MM.1S (cell line): Measurements from ENCODE around the gene REX1BD.

Experiments used
- DNase-seq: peaks from one replicate; pipeline ENCODE4 v3.0.0-alpha.2; 2015
- H2AFZ ChIP-seq: fragments of 300-600 bp; sonication (generic); 2 replicates; pipeline ENCODE4 v1.6.0; 2016; ENCODE audit warnings: antibody characterized with exemption, low read length
- H3F3A ChIP-seq: fragments of 300-600 bp; sonication (generic); 2 replicates; pipeline ENCODE4 v1.6.1; 2016; ENCODE audit warnings: mild to moderate bottlenecking, antibody characterized with exemption, low read length, moderate library complexity, mixed read lengths; ENCODE audit not compliant: insufficient read depth
- H3K27ac ChIP-seq: fragments of 300-600 bp; sonication (generic); 2 replicates; pipeline ENCODE4 v1.5.1; 2016; ENCODE audit warnings: mild to moderate bottlenecking, low read length
- H3K27me3 ChIP-seq: fragments of 300-600 bp; sonication (generic); replicated peaks from 2 replicates; pipeline ENCODE4 v1.6.0; 2016; ENCODE audit warnings: low read length; ENCODE audit not compliant: insufficient read depth
- H3K36me3 ChIP-seq: fragments of 300-600 bp; sonication (generic); replicated peaks from 2 replicates; pipeline ENCODE4 v1.6.1; 2016; ENCODE audit warnings: mild to moderate bottlenecking, low read length, mixed read lengths; ENCODE audit not compliant: insufficient read depth
- H3K4me1 ChIP-seq: fragments of 300-600 bp; sonication (generic); 2 replicates; pipeline ENCODE4 v1.6.1; 2016; ENCODE audit warnings: low read length, mixed read lengths
- H3K4me2 ChIP-seq: fragments of 300-600 bp; sonication (generic); 2 replicates; pipeline ENCODE4 v1.6.0; 2016; ENCODE audit warnings: low read depth, low read length
- H3K4me3 ChIP-seq: fragments of 300-600 bp; sonication (generic); 2 replicates; pipeline ENCODE4 v1.5.1; 2016; ENCODE audit warnings: low read length, mixed read lengths
- H3K79me2 ChIP-seq: fragments of 300-600 bp; sonication (generic); 2 replicates; pipeline ENCODE4 v1.6.1; 2016; ENCODE audit warnings: mixed run types, low read length, mixed read lengths
- H3K9ac ChIP-seq: fragments of 300-600 bp; sonication (generic); 2 replicates; pipeline ENCODE4 v1.6.1; 2016; ENCODE audit warnings: low read length, mixed read lengths
- H3K9me2 ChIP-seq: fragments of 300-600 bp; sonication (generic); replicated peaks from 2 replicates; pipeline ENCODE4 v1.6.1; 2016; ENCODE audit warnings: mild to moderate bottlenecking, low read length, mixed read lengths; ENCODE audit not compliant: insufficient read depth
- H3K9me3 ChIP-seq: fragments of 300-600 bp; sonication (generic); replicated peaks from 2 replicates; pipeline ENCODE4 v1.6.1; 2016; ENCODE audit warnings: mild to moderate bottlenecking, low read length, mixed read lengths; ENCODE audit not compliant: insufficient read depth
- H4K20me1 ChIP-seq: fragments of 300-600 bp; sonication (generic); 2 replicates; pipeline ENCODE4 v1.6.1; 2016; ENCODE audit warnings: mild to moderate bottlenecking, low read length, moderate library complexity, mixed read lengths; ENCODE audit not compliant: insufficient read depth
- EZH2 ChIP-seq: fragments of 300-600 bp; sonication (generic); optimal IDR thresholded peaks from 2 replicates; pipeline ENCODE3; 2017; ENCODE audit warnings: low read depth, mild to moderate bottlenecking, antibody characterized with exemption, low read length, mixed read lengths
- EZH2phosphoT487 ChIP-seq: fragments of 300-600 bp; sonication (generic); IDR thresholded peaks from 2 replicates; pipeline ENCODE4 v1.6.1; 2018; ENCODE audit warnings: antibody characterized with exemption, low read length
- TF ChIP-seq, protein P1 (sequence below): fragments of 300-600 bp; sonication (generic); IDR thresholded peaks from 2 replicates; pipeline ENCODE4 v1.5.1; 2016; ENCODE audit warnings: antibody characterized with exemption, low read length, mixed read lengths

Gene REX1BD

GRCh38 chr19:18639706-18640243 lies 51.2 kb downstream of the REX1BD start:
- Histone ChIP-seq H3K36me3 (no peaks in the 10 kb centered on the region), H3K9me2 (no peaks in the 10 kb centered on the region), H3K27ac (no peak overlapping the region), H3K9me3 (no peaks in the 10 kb centered on the region), H2AFZ (no peak overlapping the region), H3K4me3 (no peak overlapping the region), H3K79me2 (peaks cover 50% of the 10 kb centered on the region), H3K4me1 (peaks cover 17% of the 10 kb centered on the region), H3K27me3 (no peaks in the 10 kb centered on the region), H4K20me1 (no peaks in the 10 kb centered on the region), H3K9ac (no peak overlapping the region), H3K4me2 (no peak overlapping the region), H3F3A (no peaks in the 10 kb centered on the region)
- TF ChIP-seq, protein P1, sequence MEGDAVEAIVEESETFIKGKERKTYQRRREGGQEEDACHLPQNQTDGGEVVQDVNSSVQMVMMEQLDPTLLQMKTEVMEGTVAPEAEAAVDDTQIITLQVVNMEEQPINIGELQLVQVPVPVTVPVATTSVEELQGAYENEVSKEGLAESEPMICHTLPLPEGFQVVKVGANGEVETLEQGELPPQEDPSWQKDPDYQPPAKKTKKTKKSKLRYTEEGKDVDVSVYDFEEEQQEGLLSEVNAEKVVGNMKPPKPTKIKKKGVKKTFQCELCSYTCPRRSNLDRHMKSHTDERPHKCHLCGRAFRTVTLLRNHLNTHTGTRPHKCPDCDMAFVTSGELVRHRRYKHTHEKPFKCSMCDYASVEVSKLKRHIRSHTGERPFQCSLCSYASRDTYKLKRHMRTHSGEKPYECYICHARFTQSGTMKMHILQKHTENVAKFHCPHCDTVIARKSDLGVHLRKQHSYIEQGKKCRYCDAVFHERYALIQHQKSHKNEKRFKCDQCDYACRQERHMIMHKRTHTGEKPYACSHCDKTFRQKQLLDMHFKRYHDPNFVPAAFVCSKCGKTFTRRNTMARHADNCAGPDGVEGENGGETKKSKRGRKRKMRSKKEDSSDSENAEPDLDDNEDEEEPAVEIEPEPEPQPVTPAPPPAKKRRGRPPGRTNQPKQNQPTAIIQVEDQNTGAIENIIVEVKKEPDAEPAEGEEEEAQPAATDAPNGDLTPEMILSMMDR: no peak
- no peak for TF ChIP-seq EZH2
- no peak for TF ChIP-seq EZH2phosphoT487
- no peak for DNase-seq
